Measurements from ENCODE around the gene PARD6G.

- no peak for TF ChIP-seq POLR2A (IDR thresholded peaks at IDR 0.05)
- no peak for TF ChIP-seq CTCF (IDR thresholded peaks at IDR 0.05)
Measured at GRCh38 chr18:80190311-80190710, 57.0 kb downstream of the PARD6G start.
